ENCODE data around the gene DLD.
"Not testable (repeated sequence)": the region's sequence is repeated elsewhere in the genome, so short reads cannot be mapped to it uniquely, and the experiment has no call there.

DLD gene

GRCh38 chr7:107884066-107884818 lies 6.7 kb upstream of the DLD start:
- TF ChIP-seq ARNTL (CRISPR knock-in tag; IDR thresholded peaks at IDR 0.05; ENCODE audit: borderline replicate concordance, low read depth) (no peak), TSHZ2 (CRISPR knock-in tag; IDR thresholded peaks at IDR 0.05) (no peak), CREB5 (CRISPR knock-in tag; IDR thresholded peaks at IDR 0.05; ENCODE audit: low read depth) (no peak), SNAI2 (CRISPR knock-in tag; IDR thresholded peaks at IDR 0.05) (no peak), PPARA (CRISPR knock-in tag; IDR thresholded peaks at IDR 0.05; ENCODE audit: borderline replicate concordance) (no peak), RARB (CRISPR knock-in tag; IDR thresholded peaks at IDR 0.05) (no peak), ZFP3 (CRISPR knock-in tag; IDR thresholded peaks at IDR 0.05) (no peak), ZNF8 (CRISPR knock-in tag; IDR thresholded peaks at IDR 0.05) (no peak), ZNF70 (CRISPR knock-in tag; IDR thresholded peaks at IDR 0.05) (no peak), CSDC2 (CRISPR knock-in tag; IDR thresholded peaks at IDR 0.05) (no peak), BACH2 (CRISPR knock-in tag; IDR thresholded peaks at IDR 0.05; ENCODE audit: borderline replicate concordance) (no peak), OSR1 (CRISPR knock-in tag; IDR thresholded peaks at IDR 0.05) (no peak), TCF4 (CRISPR knock-in tag; IDR thresholded peaks at IDR 0.05; ENCODE audit: borderline replicate concordance) (no peak), ZNF565 (CRISPR knock-in tag; conservative IDR thresholded peaks at IDR 0.05; ENCODE audit: low read depth) (no peak), GLIS3 (CRISPR knock-in tag; IDR thresholded peaks at IDR 0.05) (no peak)
- TF ChIP-seq, protein P1, sequence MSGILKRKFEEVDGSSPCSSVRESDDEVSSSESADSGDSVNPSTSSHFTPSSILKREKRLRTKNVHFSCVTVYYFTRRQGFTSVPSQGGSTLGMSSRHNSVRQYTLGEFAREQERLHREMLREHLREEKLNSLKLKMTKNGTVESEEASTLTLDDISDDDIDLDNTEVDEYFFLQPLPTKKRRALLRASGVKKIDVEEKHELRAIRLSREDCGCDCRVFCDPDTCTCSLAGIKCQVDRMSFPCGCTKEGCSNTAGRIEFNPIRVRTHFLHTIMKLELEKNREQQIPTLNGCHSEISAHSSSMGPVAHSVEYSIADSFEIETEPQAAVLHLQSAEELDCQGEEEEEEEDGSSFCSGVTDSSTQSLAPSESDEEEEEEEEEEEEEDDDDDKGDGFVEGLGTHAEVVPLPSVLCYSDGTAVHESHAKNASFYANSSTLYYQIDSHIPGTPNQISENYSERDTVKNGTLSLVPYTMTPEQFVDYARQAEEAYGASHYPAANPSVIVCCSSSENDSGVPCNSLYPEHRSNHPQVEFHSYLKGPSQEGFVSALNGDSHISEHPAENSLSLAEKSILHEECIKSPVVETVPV (CRISPR knock-in tag; IDR thresholded peaks at IDR 0.05), result no peak
- TF ChIP-seq, protein P2, sequence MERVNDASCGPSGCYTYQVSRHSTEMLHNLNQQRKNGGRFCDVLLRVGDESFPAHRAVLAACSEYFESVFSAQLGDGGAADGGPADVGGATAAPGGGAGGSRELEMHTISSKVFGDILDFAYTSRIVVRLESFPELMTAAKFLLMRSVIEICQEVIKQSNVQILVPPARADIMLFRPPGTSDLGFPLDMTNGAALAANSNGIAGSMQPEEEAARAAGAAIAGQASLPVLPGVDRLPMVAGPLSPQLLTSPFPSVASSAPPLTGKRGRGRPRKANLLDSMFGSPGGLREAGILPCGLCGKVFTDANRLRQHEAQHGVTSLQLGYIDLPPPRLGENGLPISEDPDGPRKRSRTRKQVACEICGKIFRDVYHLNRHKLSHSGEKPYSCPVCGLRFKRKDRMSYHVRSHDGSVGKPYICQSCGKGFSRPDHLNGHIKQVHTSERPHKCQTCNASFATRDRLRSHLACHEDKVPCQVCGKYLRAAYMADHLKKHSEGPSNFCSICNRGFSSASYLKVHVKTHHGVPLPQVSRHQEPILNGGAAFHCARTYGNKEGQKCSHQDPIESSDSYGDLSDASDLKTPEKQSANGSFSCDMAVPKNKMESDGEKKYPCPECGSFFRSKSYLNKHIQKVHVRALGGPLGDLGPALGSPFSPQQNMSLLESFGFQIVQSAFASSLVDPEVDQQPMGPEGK (CRISPR knock-in tag; IDR thresholded peaks at IDR 0.05; ENCODE audit: borderline replicate concordance), result no peak
- no peak; the same call in 2 of the 3 replicates for ATAC-seq

- ATAC-seq, result not testable (repeated sequence)
Measured at GRCh38 chr7:107887827-107888226, 3.2 kb upstream of the DLD start.

GRCh38 chr7:107889992-107890391 lies 991 bp upstream of the DLD start:
- TF ChIP-seq ZNF70 (CRISPR knock-in tag; IDR thresholded peaks at IDR 0.05), result no peak
- TF ChIP-seq ZC3H10 (CRISPR knock-in tag; IDR thresholded peaks at IDR 0.05), result no peak
- no peak for TF ChIP-seq ISL1 (CRISPR knock-in tag; IDR thresholded peaks at IDR 0.05)
- no peak for TF ChIP-seq ZNF565 (CRISPR knock-in tag; conservative IDR thresholded peaks at IDR 0.05; ENCODE audit: low read depth)
- peak; percentile 52; the same call in 1 of the 2 replicates for TF ChIP-seq TSHZ2 (CRISPR knock-in tag; IDR thresholded peaks at IDR 0.05)
- 0 out of 2 replicates have a peak, but pooled peaks have one; percentile 45 for TF ChIP-seq CSDC2 (CRISPR knock-in tag; IDR thresholded peaks at IDR 0.05)
- TF ChIP-seq, protein P1 (CRISPR knock-in tag; IDR thresholded peaks at IDR 0.05), result no peak
- no peak for TF ChIP-seq OSR1 (CRISPR knock-in tag; IDR thresholded peaks at IDR 0.05)
- no peak for TF ChIP-seq ARNTL (CRISPR knock-in tag; IDR thresholded peaks at IDR 0.05; ENCODE audit: borderline replicate concordance, low read depth)
- TF ChIP-seq BACH2 (CRISPR knock-in tag; IDR thresholded peaks at IDR 0.05; ENCODE audit: borderline replicate concordance), result no peak
- no peak for TF ChIP-seq PPARA (CRISPR knock-in tag; IDR thresholded peaks at IDR 0.05; ENCODE audit: borderline replicate concordance)
- TF ChIP-seq ZNF8 (CRISPR knock-in tag; IDR thresholded peaks at IDR 0.05), result no peak
- ATAC-seq, result no peak
